SK-N-SH (cell line): ENCODE data around the gene CTBP1.

Experiments
- CHD2 ChIP-seq: fragments of 150-350 bp; IDR thresholded peaks from 2 replicates; pipeline ENCODE4 v1.6.1; 2018; ENCODE audit warnings: low read length; ENCODE audit not compliant: partially characterized antibody
- CTCF ChIP-seq: fragments of 200-600 bp; sonication (generic); IDR thresholded peaks from 2 replicates; pipeline ENCODE4 v1.6.1; 2017; ENCODE audit warnings: antibody characterized with exemption, mild to moderate bottlenecking, moderate library complexity
- EZH2phosphoT487 ChIP-seq: fragments of 200-600 bp; sonication (generic); IDR thresholded peaks from 2 replicates; pipeline ENCODE4 v1.6.1; 2017; ENCODE audit warnings: low read depth, mixed run types, mild to moderate bottlenecking, antibody characterized with exemption, moderate library complexity, borderline replicate concordance
- FOSL2 ChIP-seq: IDR thresholded peaks from 2 replicates; pipeline ENCODE4 v1.4.0; 2012; ENCODE audit warnings: low read depth, mild to moderate bottlenecking, moderate library complexity, borderline replicate concordance
- FOXM1 ChIP-seq: IDR thresholded peaks from 2 replicates; pipeline ENCODE4 v1.4.0; 2012; ENCODE audit warnings: low read depth, mild to moderate bottlenecking
- NFIC ChIP-seq: IDR thresholded peaks from 2 replicates; pipeline ENCODE4 v1.4.0; 2012; ENCODE audit warnings: borderline replicate concordance
- PBX3 ChIP-seq: IDR thresholded peaks from 2 replicates; pipeline ENCODE4; 2012
- RCOR1 ChIP-seq: fragments of 150-350 bp; IDR thresholded peaks from 2 replicates; pipeline ENCODE4 v1.6.1; 2017; ENCODE audit warnings: antibody characterized with exemption, low read length
- REST ChIP-seq: IDR thresholded peaks from 2 replicates; pipeline ENCODE4 v1.6.1; 2012; ENCODE audit warnings: mild to moderate bottlenecking, low read depth, low read length, moderate library complexity
- TAF1 ChIP-seq: IDR thresholded peaks from 2 replicates; pipeline ENCODE4 v1.6.1; 2012; ENCODE audit warnings: low read depth, mild to moderate bottlenecking, low read length, moderate library complexity, borderline replicate concordance
- YY1 ChIP-seq: IDR thresholded peaks from 2 replicates; pipeline ENCODE4 v1.4.0; 2012; ENCODE audit warnings: low read depth, mild to moderate bottlenecking
- ZBTB33 ChIP-seq: IDR thresholded peaks from 2 replicates; pipeline ENCODE4 v1.4.0; 2012; ENCODE audit warnings: low read depth, borderline replicate concordance

- no peak for TF ChIP-seq YY1
- no peak for TF ChIP-seq REST
- TF ChIP-seq CTCF = peak; percentile 30
- no peak for TF ChIP-seq EZH2phosphoT487
- TF ChIP-seq FOXM1 = no peak
- no peak for TF ChIP-seq RCOR1
- TF ChIP-seq ZBTB33 = no peak
- TF ChIP-seq NFIC = no peak
- no peak for TF ChIP-seq TAF1
- no peak for TF ChIP-seq CHD2
- no peak for TF ChIP-seq FOSL2
- no peak for TF ChIP-seq PBX3
Observed at GRCh38 chr4:1277667-1278665, 29.0 kb upstream of the CTBP1 start.
